Activated effector memory CD4-positive, alpha-beta T cell treated with anti-CD3 and anti-CD28 coated beads, Interleukin-2, amount 50 U/mL, for 16 hours (primary cell): Measurements from ENCODE around the gene CAMK2G.

ENCODE experiments used
- DNase-seq: peaks from one replicate; pipeline ENCODE4 v3.0.0-alpha.2; 2020

The CAMK2G gene

GRCh38 chr10:73859784-73860491 lies 14.4 kb downstream of the CAMK2G start:
- no peak for DNase-seq

- peak; percentile 72 for DNase-seq
Observed at GRCh38 chr10:73859428-73859783, 14.9 kb downstream of the CAMK2G start.

GRCh38 chr10:73858750-73859427 lies 15.5 kb downstream of the CAMK2G start:
- no peak for DNase-seq

GRCh38 chr10:73858013-73858708 lies 16.2 kb downstream of the CAMK2G start:
- DNase-seq, result no peak

- no peak for DNase-seq
Observed at GRCh38 chr10:73857446-73857845, 16.9 kb downstream of the CAMK2G start.

GRCh38 chr10:73856261-73856660 lies 18.1 kb downstream of the CAMK2G start:
- no peak for DNase-seq

- DNase-seq, result no peak
Observed at GRCh38 chr10:73855413-73855812, 18.9 kb downstream of the CAMK2G start.

- DNase-seq, result no peak
Observed at GRCh38 chr10:73854310-73854709, 20.0 kb downstream of the CAMK2G start.

- DNase-seq, result no peak
Observed at GRCh38 chr10:73853196-73853595, 21.2 kb downstream of the CAMK2G start.

GRCh38 chr10:73850863-73851461 lies 23.4 kb downstream of the CAMK2G start:
- no peak for DNase-seq

- DNase-seq, result no peak
Observed at GRCh38 chr10:73850211-73850610, 24.1 kb downstream of the CAMK2G start.

GRCh38 chr10:73848821-73849489 lies 25.4 kb downstream of the CAMK2G start:
- peak; percentile 96 for DNase-seq

GRCh38 chr10:73847031-73847430 lies 27.3 kb downstream of the CAMK2G start:
- DNase-seq, result no peak

- DNase-seq, result no peak
Observed at GRCh38 chr10:73843261-73843660, 31.1 kb downstream of the CAMK2G start.

GRCh38 chr10:73842349-73842748 lies 32.0 kb downstream of the CAMK2G start:
- DNase-seq, result no peak

GRCh38 chr10:73841526-73842285 lies 32.6 kb downstream of the CAMK2G start:
- no peak for DNase-seq

- no peak for DNase-seq
Observed at GRCh38 chr10:73841061-73841421, 33.3 kb downstream of the CAMK2G start.

GRCh38 chr10:73840403-73841060 lies 33.8 kb downstream of the CAMK2G start:
- no peak for DNase-seq

- DNase-seq, result no peak
Observed at GRCh38 chr10:73840056-73840402, 34.3 kb downstream of the CAMK2G start.

- no peak for DNase-seq
Observed at GRCh38 chr10:73839276-73839966, 34.9 kb downstream of the CAMK2G start.

GRCh38 chr10:73838827-73839226 lies 35.5 kb downstream of the CAMK2G start:
- DNase-seq, result no peak
